ENCODE measurements around the gene EZH1. TPM values are rescaled to one million over a fixed set of nuclear protein-coding genes. Genes with fewer than 3 reads are reported as not detected.

EZH1 gene
- total RNA-seq (2022) (43.3 and 45.5 TPM in 2 replicates), Bru-seq, nascent RNA (percentile 63 among the genes with signal in this experiment), BruChase-seq, experiment 1, labeled RNA remaining after a 6-hour chase (percentile 67 among the genes with signal in this experiment), BruChase-seq, experiment 2, labeled RNA remaining after a 2-hour chase (percentile 68 among the genes with signal in this experiment)
- long read RNA-seq, partial matches to known transcripts, result 3 of 9 reads
- long read RNA-seq, other reads (novel, unspliced or antisense), result 6 of 9 reads

GRCh38 chr17:42744806-42745617 is at the start of gene EZH1:
TSS of gene EZH1 (minus strand) at chr17:42745040. CDS start at chr17:42728941, 16,099 bp downstream.
- peak; percentile 98 for DNase-seq
- CTCF ChIA-PET, result interaction anchor here (2.1 kb wide), 1 partner anchor 18 kb away, joined by 9 read pairs; no protein-coding TSS in a partner anchor
- Mint-ChIP-seq H3K4me1 (ENCODE audit: low read depth, unreplicated experiment) (peaks cover 9% of the 10 kb centered on the region), H3K36me3 (ENCODE audit: insufficient read depth, unreplicated experiment) (peaks cover 21% of the 10 kb centered on the region), H3K9me3 (ENCODE audit: low read depth, unreplicated experiment) (no peaks in the 10 kb centered on the region), H3K27ac (ENCODE audit: unreplicated experiment) (peak within 1 kb of the TSS; percentile 86), H3K27me3 (ENCODE audit: unreplicated experiment) (peaks cover 30% of the 10 kb centered on the region), H3K4me3 (ENCODE audit: low read depth, unreplicated experiment) (peak within 1 kb of the TSS; percentile 87)
- no TSS peak for BruUV-seq (replicated peaks)
- TF ChIP-seq CTCF (IDR thresholded peaks at IDR 0.05; ENCODE audit: unreplicated experiment), result no peak
- intact Hi-C loops (cut with micrococcal nuclease; ENCODE audit: unreplicated experiment), result no loop called here

- no peak for DNase-seq
- H3K4me3 Mint-ChIP-seq (ENCODE audit: low read depth, unreplicated experiment), result no peak overlapping the region
- peaks cover 22% of the 10 kb centered on the region for H3K36me3 Mint-ChIP-seq (ENCODE audit: insufficient read depth, unreplicated experiment)
- no peak overlapping the region for H3K27ac Mint-ChIP-seq (ENCODE audit: unreplicated experiment)
- CTCF ChIA-PET, result no interaction called here
- no peak for TF ChIP-seq CTCF (IDR thresholded peaks at IDR 0.05; ENCODE audit: unreplicated experiment)
- peaks cover 11% of the 10 kb centered on the region for H3K4me1 Mint-ChIP-seq (ENCODE audit: low read depth, unreplicated experiment)
- peaks cover 39% of the 10 kb centered on the region for H3K27me3 Mint-ChIP-seq (ENCODE audit: unreplicated experiment)
- no TSS peak for BruUV-seq (replicated peaks)
- intact Hi-C loops (cut with micrococcal nuclease; ENCODE audit: unreplicated experiment), result no loop called here
- no peaks in the 10 kb centered on the region for H3K9me3 Mint-ChIP-seq (ENCODE audit: low read depth, unreplicated experiment)
Measured at GRCh38 chr17:42792545-42792944, 47.7 kb upstream of the EZH1 start.

- intact Hi-C loops (cut with micrococcal nuclease; ENCODE audit: unreplicated experiment), result no loop called here
- CTCF ChIA-PET, result no interaction called here
- TF ChIP-seq CTCF (IDR thresholded peaks at IDR 0.05; ENCODE audit: unreplicated experiment), result no peak
- DNase-seq, result no peak
- peaks cover 45% of the 10 kb centered on the region for H3K27me3 Mint-ChIP-seq (ENCODE audit: unreplicated experiment)
- peaks cover 19% of the 10 kb centered on the region for H3K36me3 Mint-ChIP-seq (ENCODE audit: insufficient read depth, unreplicated experiment)
- no peak overlapping the region for H3K27ac Mint-ChIP-seq (ENCODE audit: unreplicated experiment)
- no TSS peak for BruUV-seq (replicated peaks)
- H3K4me3 Mint-ChIP-seq (ENCODE audit: low read depth, unreplicated experiment), result no peak overlapping the region
- H3K9me3 Mint-ChIP-seq (ENCODE audit: low read depth, unreplicated experiment), result no peaks in the 10 kb centered on the region
- H3K4me1 Mint-ChIP-seq (ENCODE audit: low read depth, unreplicated experiment), result peaks cover 5% of the 10 kb centered on the region
Measured at GRCh38 chr17:42791948-42792347, 47.1 kb upstream of the EZH1 start.

- CTCF ChIA-PET, result interaction anchor here (0.6 to 0.9 kb wide), 2 partner anchors 24 to 29 kb away, joined by 4 to 5 read pairs; no protein-coding TSS in a partner anchor
- no peak for TF ChIP-seq CTCF (IDR thresholded peaks at IDR 0.05; ENCODE audit: unreplicated experiment)
Measured at GRCh38 chr17:42787266-42787665, 42.4 kb upstream of the EZH1 start.

More at GRCh38 chr17:42787266-42787665, 42.4 kb upstream of the EZH1 start:
- no TSS peak for BruUV-seq (replicated peaks)
- no peaks in the 10 kb centered on the region for H3K36me3 Mint-ChIP-seq (ENCODE audit: insufficient read depth, unreplicated experiment)
- intact Hi-C loops (cut with micrococcal nuclease; ENCODE audit: unreplicated experiment), result no loop called here
- DNase-seq, result no peak
- H3K9me3 Mint-ChIP-seq (ENCODE audit: low read depth, unreplicated experiment), result no peaks in the 10 kb centered on the region
- H3K4me1 Mint-ChIP-seq (ENCODE audit: low read depth, unreplicated experiment), result peaks cover 9% of the 10 kb centered on the region
- H3K27ac Mint-ChIP-seq (ENCODE audit: unreplicated experiment), result no peak overlapping the region
- H3K4me3 Mint-ChIP-seq (ENCODE audit: low read depth, unreplicated experiment), result no peak overlapping the region
- H3K27me3 Mint-ChIP-seq (ENCODE audit: unreplicated experiment), result peaks cover 89% of the 10 kb centered on the region
